ENCODE results near the gene ITGB2.

Gene ITGB2

GRCh38 chr21:44964381-44964780, 43.7 kb upstream of the ITGB2 start:
- TF ChIP-seq CTCF (IDR thresholded peaks at IDR 0.05; ENCODE audit: low read depth, low read length) (no peak), EZH2phosphoT487 (IDR thresholded peaks at IDR 0.05; ENCODE audit: low read depth) (no peak)
- Histone ChIP-seq H3K27ac (ENCODE audit: low read length) (no peak overlapping the region), H3K27me3 (ENCODE audit: low read depth, low read length) (no peaks in the 10 kb centered on the region), H3K4me2 (ENCODE audit: low read length) (no peak overlapping the region), H3K9ac (ENCODE audit: low read length) (no peak overlapping the region), H2AFZ (ENCODE audit: low read depth, low read length) (no peak overlapping the region), H3K79me2 (ENCODE audit: low read length) (peaks cover 6% of the 10 kb centered on the region; the same call in 1 of the 2 replicates), H4K20me1 (ENCODE audit: insufficient read depth, low read length) (no peaks in the 10 kb centered on the region), H3K4me1 (ENCODE audit: low read length) (no peaks in the 10 kb centered on the region), H3K36me3 (replicated peaks; ENCODE audit: low read depth, low read length) (peaks cover 7% of the 10 kb centered on the region), H3K9me3 (ENCODE audit: insufficient read depth, low read length) (no peaks in the 10 kb centered on the region), H3K4me3 (ENCODE audit: low read length) (no peak overlapping the region)

GRCh38 chr21:44962403-44962966, 41.8 kb upstream of the ITGB2 start:
- Histone ChIP-seq H3K4me1 (ENCODE audit: low read length) (no peaks in the 10 kb centered on the region), H3K4me3 (ENCODE audit: low read length) (no peak overlapping the region), H3K36me3 (replicated peaks; ENCODE audit: low read depth, low read length) (peaks cover 7% of the 10 kb centered on the region), H2AFZ (ENCODE audit: low read depth, low read length) (no peak overlapping the region), H3K4me2 (ENCODE audit: low read length) (no peak overlapping the region), H4K20me1 (ENCODE audit: insufficient read depth, low read length) (no peaks in the 10 kb centered on the region), H3K9ac (ENCODE audit: low read length) (no peak overlapping the region), H3K79me2 (ENCODE audit: low read length) (peaks cover 6% of the 10 kb centered on the region; the same call in 1 of the 2 replicates), H3K27me3 (ENCODE audit: low read depth, low read length) (no peaks in the 10 kb centered on the region), H3K9me3 (ENCODE audit: insufficient read depth, low read length) (no peaks in the 10 kb centered on the region), H3K27ac (ENCODE audit: low read length) (no peak overlapping the region)
- TF ChIP-seq EZH2phosphoT487 (IDR thresholded peaks at IDR 0.05; ENCODE audit: low read depth): no peak
- TF ChIP-seq CTCF (IDR thresholded peaks at IDR 0.05; ENCODE audit: low read depth, low read length): no peak

GRCh38 chr21:44960141-44961092, 39.7 kb upstream of the ITGB2 start:
- Histone ChIP-seq H3K36me3 (replicated peaks; ENCODE audit: low read depth, low read length) (peaks cover 7% of the 10 kb centered on the region), H3K27ac (ENCODE audit: low read length) (no peak overlapping the region), H3K9ac (ENCODE audit: low read length) (no peak overlapping the region), H4K20me1 (ENCODE audit: insufficient read depth, low read length) (no peaks in the 10 kb centered on the region), H3K27me3 (ENCODE audit: low read depth, low read length) (no peaks in the 10 kb centered on the region), H3K4me3 (ENCODE audit: low read length) (no peak overlapping the region), H3K4me1 (ENCODE audit: low read length) (no peaks in the 10 kb centered on the region), H3K4me2 (ENCODE audit: low read length) (no peak overlapping the region), H3K9me3 (ENCODE audit: insufficient read depth, low read length) (no peaks in the 10 kb centered on the region), H2AFZ (ENCODE audit: low read depth, low read length) (no peak overlapping the region), H3K79me2 (ENCODE audit: low read length) (peaks cover 16% of the 10 kb centered on the region; the same call in 1 of the 2 replicates)
- no peak for TF ChIP-seq CTCF (IDR thresholded peaks at IDR 0.05; ENCODE audit: low read depth, low read length)
- TF ChIP-seq EZH2phosphoT487 (IDR thresholded peaks at IDR 0.05; ENCODE audit: low read depth): no peak

GRCh38 chr21:44959376-44960091, 38.8 kb upstream of the ITGB2 start:
- H3K36me3 ChIP-seq (replicated peaks; ENCODE audit: low read depth, low read length): peaks cover 7% of the 10 kb centered on the region
- H3K4me2 ChIP-seq (ENCODE audit: low read length): no peak overlapping the region
- no peaks in the 10 kb centered on the region for H3K4me1 ChIP-seq (ENCODE audit: low read length)
- H3K79me2 ChIP-seq (ENCODE audit: low read length): peaks cover 15% of the 10 kb centered on the region; the same call in 1 of the 2 replicates
- H2AFZ ChIP-seq (ENCODE audit: low read depth, low read length): no peak overlapping the region
- H3K27me3 ChIP-seq (ENCODE audit: low read depth, low read length): no peaks in the 10 kb centered on the region
- H4K20me1 ChIP-seq (ENCODE audit: insufficient read depth, low read length): no peaks in the 10 kb centered on the region
- H3K9me3 ChIP-seq (ENCODE audit: insufficient read depth, low read length): no peaks in the 10 kb centered on the region
- TF ChIP-seq CTCF (IDR thresholded peaks at IDR 0.05; ENCODE audit: low read depth, low read length) (no peak), EZH2phosphoT487 (IDR thresholded peaks at IDR 0.05; ENCODE audit: low read depth) (no peak)
- no peak overlapping the region for H3K9ac ChIP-seq (ENCODE audit: low read length)
- H3K27ac ChIP-seq (ENCODE audit: low read length): no peak overlapping the region
- no peak overlapping the region for H3K4me3 ChIP-seq (ENCODE audit: low read length)

Data from OCI-LY3 (cell line).